GM06990 (cell line): Measurements from ENCODE around the gene ZNF117.
"Not testable (repeated sequence)": the region's sequence is repeated elsewhere in the genome, so short reads cannot be mapped to it uniquely, and the experiment has no call there.

Experiments used
- DNase-seq: peaks from one replicate; pipeline ENCODE4 v3.0.0-alpha.2; 2011; ENCODE audit not compliant: insufficient read length; ENCODE audit errors: extremely low read depth
- H3K27me3 ChIP-seq: replicated peaks from 2 replicates; pipeline ENCODE4 v1.6.0; 2011; ENCODE audit warnings: low read length; ENCODE audit not compliant: control insufficient read depth, insufficient read depth
- H3K36me3 ChIP-seq: 2 replicates; pipeline ENCODE4 v1.5.1; 2011; ENCODE audit warnings: low read length; ENCODE audit not compliant: control insufficient read depth, insufficient read depth
- H3K4me3 ChIP-seq: replicated peaks from 2 replicates; pipeline ENCODE4 v1.5.1; 2011; ENCODE audit warnings: low read depth, mild to moderate bottlenecking, control low read depth, low read length
- CTCF ChIP-seq: IDR thresholded peaks from 2 replicates; pipeline ENCODE4 v1.5.1; 2011; ENCODE audit warnings: low read length, control low read depth, mild to moderate bottlenecking, inconsistent platforms; ENCODE audit not compliant: insufficient read depth, poor library complexity, severe bottlenecking

The ZNF117 gene

DNA sequence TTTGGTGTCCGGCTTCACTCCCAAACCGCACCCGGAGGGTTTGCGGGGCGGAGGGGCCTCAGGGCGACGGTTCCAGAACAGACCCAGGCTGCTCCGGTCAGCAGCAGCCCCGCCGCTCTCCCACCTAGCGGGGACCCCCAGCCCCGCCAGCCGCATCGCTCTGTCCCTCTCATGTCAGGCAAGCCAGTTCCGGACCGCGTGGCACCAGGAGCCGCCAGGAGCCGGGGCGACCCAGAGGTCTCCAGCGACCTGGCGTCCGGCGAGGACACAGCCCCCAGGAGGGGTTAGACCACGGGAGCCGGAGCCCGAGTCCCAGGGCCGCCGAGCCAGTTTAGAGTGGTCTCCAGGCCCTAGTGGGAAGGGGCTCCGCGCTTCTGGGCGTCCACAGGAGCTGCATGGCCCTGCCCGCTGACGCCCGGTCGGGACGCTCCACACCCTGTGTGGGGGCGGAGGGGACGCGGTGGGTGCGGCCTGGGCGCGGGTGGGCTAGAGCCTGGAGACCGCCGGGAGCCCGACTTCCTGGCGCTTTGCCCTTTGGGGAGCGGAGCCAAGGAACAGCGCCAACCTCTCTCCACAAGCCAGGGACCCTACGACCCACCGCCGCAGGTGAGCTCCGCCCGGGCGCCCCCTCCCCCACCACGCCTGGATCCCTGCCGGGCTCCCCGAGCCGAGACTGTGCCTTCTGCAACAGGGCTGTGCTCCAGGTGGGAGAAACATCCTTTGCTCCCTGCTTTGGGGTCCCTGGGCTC, 43.4 kb downstream of the ZNF117 start:
- H3K36me3 ChIP-seq = no peaks in the 10 kb centered on the region
- no peak overlapping the region for H3K4me3 ChIP-seq
- no peak for DNase-seq
- H3K27me3 ChIP-seq = no peaks in the 10 kb centered on the region
- no peak for TF ChIP-seq CTCF

- no peaks in the 10 kb centered on the region for H3K27me3 ChIP-seq
- H3K36me3 ChIP-seq = no peaks in the 10 kb centered on the region
- no peak overlapping the region for H3K4me3 ChIP-seq
- no peak for DNase-seq
- no peak for TF ChIP-seq CTCF
These were observed 44.1 kb downstream of the ZNF117 start for GRCh38 chr7:64946772-64947171.

DNA sequence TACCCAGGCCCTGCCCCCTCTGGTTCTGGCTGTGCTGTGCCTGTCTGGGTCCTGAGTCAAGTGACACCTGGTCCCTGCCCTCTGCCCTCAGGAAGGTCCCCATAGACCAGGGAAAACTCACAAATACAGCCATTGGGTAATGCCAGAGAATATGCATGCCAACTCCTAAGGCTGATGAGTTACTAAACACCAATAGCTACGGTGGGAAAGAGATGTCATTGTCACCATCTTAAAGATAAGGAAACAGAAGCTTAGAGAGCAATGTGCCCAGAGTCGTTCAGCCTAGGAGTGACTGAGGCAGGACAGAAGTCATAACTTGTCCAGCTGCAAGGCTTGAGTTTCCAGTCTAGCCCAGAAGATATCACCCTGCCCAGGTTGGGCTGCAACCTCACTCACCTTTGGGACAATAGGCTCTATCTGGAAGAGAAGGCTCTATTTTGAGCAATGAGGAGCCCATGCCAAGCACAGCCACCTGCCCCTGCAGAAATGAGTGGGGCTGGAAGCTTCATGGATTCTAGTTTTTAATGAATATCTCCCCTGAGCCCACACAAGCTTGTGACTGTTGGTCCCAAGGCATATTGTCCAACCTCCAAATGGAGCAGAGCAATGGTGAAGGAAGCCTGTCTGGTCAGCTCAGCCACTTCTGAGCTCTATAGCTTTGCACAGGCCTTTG, 45.2 kb downstream of the ZNF117 start:
- DNase-seq = no peak

DNA sequence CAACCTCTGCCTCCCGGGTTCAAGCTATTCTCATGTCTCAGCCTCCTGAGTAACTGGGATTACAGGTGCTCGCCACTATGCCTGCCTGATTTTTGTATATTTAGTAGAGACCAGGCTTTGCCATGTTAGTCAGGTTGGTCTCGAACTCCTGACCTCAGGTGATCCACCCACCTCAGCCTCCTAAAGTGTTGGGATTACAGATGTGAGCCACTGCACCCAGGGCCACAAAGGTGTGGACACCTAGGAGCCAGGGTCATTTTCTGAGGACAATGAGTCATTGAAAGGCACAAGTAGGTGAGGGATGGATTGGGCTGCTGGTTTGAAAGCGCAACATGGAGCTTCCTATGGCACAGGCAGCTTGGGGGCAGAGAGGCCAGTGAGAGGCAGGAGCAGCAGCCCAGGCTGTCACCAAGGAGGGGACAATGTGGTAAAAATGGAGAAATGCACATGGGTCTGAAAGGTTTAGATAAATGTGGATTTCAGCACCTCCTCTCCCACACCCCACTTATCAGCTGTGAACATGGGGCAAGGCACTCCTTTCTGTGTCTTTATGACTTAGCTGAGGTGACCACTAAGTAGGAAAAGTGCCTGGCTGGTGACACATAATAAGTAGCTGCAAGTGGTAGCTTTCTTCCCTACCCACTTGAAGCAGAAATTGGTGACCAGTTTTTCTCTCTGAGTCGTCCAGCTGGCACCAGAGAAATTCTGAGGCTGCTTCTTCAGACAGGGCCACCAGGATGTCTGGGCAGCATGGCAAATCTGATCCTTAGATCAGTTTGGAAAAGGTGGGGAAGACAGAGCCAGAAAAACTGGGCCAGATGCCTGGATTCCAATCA, 46.0 kb downstream of the ZNF117 start:
- not testable (repeated sequence) for H3K27me3 ChIP-seq, DNase-seq, H3K36me3 ChIP-seq, H3K4me3 ChIP-seq

More for the DNA sequence above, 45.2 kb downstream of the ZNF117 start:
- TF ChIP-seq CTCF = no peak
- Histone ChIP-seq H3K4me3 (no peak overlapping the region), H3K27me3 (no peaks in the 10 kb centered on the region), H3K36me3 (no peaks in the 10 kb centered on the region)

GRCh38 chr7:64940021-64940420, 50.8 kb downstream of the ZNF117 start:
- H3K4me3 ChIP-seq, DNase-seq, H3K36me3 ChIP-seq, H3K27me3 ChIP-seq: not testable (repeated sequence)

- TF ChIP-seq CTCF = no peak
- Histone ChIP-seq H3K4me3 (no peak overlapping the region), H3K27me3 (no peaks in the 10 kb centered on the region), H3K36me3 (no peaks in the 10 kb centered on the region)
- DNase-seq = no peak
These were observed 52.3 kb downstream of the ZNF117 start for GRCh38 chr7:64938540-64938939.
